GM21723 (cell line): ENCODE results near the gene OR2A2.
"Not testable (repeated sequence)": the region's sequence is repeated elsewhere in the genome, so short reads cannot be mapped to it uniquely, and the experiment has no call there.

Experiments
- ATAC-seq: cut with Tn5 transposase; IDR thresholded peaks from one replicate; pipeline ENCODE4 v1.9.1; 2021; ENCODE audit warnings: mild to moderate bottlenecking, moderate library complexity; ENCODE audit not compliant: unreplicated experiment

The OR2A2 gene, protein sequence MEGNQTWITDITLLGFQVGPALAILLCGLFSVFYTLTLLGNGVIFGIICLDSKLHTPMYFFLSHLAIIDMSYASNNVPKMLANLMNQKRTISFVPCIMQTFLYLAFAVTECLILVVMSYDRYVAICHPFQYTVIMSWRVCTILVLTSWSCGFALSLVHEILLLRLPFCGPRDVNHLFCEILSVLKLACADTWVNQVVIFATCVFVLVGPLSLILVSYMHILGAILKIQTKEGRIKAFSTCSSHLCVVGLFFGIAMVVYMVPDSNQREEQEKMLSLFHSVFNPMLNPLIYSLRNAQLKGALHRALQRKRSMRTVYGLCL

DNA sequence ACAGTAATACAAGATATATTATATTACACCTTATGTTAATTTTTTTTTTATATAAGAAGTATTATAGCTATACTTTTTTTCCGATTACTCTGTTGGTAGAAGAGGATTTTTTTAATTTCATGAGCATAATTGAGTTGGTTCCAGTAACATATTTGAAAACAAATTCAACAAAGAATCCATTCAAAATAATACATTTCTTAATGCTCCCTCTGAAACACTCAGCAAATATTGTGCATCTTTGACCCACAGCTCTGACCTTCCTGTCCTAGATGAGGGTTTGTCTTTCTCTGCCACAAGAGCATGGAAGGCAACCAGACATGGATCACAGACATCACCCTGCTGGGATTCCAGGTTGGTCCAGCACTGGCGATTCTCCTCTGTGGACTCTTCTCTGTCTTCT lies at the start of gene OR2A2:
TSS of gene OR2A2 (plus strand) at position 301 of the 400 bp plus-strand sequence. CDS start at position 301, 0 bp downstream.
- no peak for ATAC-seq

DNA sequence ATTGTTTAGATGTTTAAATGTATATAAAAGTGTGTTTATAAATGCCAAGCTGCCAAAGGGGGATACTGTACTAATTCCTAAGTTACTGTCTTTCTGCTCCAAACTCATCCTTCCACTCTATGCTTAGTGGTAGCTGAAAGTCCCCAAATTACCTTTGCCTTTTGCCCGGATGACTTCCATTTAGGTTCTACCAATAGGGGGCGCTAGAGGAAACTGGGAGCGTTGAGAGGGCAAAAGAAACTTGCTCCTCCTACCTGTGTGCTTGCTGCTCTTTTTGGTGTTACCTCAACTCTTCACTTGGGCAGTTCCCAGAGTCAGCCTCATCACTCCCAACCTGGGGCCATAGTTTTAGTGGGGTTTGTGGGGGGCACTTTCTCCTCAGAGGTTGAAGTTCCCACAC lies 45.7 kb upstream of the OR2A2 start:
- ATAC-seq = no peak

DNA sequence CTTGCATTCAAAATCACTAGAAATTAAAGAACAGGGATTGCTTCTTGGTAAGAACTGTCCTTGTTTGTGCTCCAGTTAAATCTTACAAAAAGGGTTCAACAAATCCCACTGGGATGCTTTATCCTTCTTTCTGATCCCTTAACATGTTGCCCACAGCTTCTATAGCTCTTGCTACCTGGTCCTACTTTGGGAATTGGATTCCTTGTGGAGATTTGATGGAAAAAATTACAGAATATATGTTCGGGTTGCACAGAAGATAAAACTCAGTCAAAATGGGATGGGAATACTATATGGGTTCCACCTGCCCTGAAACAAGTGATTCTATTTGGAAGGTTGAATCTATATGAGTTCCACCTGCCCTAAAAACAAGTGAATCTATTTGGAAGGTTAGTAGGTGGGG lies 39.9 kb upstream of the OR2A2 start, which contains the start of gene OR2A25:
TSS of gene OR2A25 (plus strand) at position 301 of the 400 bp plus-strand sequence. CDS start 4,409 bp downstream, outside the sequence.
- ATAC-seq = no peak

DNA sequence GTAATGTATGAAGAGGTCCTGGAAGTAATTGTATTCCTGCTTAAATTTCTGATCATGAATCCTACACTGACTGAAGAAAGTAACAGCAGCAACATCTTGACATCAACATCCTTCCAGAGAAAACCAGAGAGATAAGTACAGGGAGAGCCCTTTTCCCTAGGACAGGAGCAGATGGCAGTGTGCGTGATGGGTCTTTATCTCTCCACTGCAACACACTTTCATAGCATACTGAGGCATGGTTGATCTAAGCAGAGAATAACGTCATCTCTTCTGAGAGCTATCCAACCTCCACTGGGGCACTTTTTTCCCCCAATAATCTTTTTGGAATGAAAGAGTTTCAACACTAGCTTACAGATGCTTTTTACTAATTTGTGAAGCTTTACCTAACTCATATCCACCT lies 39.4 kb upstream of the OR2A2 start:
- ATAC-seq = no peak

DNA sequence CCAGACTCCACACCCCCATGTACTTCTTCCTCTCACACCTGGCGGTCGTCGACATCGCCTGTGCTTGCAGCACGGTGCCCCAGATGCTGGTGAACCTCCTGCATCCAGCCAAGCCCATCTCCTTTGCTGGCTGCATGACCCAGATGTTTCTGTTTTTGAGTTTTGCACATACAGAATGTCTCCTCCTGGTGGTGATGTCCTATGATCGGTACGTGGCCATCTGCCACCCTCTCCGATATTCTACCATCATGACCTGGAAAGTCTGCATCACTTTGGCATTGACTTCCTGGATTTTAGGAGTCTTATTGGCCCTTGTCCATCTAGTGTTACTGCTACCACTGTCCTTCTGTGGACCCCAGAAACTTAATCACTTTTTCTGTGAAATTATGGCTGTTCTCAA lies 35.0 kb upstream of the OR2A2 start:
- no peak for ATAC-seq

DNA sequence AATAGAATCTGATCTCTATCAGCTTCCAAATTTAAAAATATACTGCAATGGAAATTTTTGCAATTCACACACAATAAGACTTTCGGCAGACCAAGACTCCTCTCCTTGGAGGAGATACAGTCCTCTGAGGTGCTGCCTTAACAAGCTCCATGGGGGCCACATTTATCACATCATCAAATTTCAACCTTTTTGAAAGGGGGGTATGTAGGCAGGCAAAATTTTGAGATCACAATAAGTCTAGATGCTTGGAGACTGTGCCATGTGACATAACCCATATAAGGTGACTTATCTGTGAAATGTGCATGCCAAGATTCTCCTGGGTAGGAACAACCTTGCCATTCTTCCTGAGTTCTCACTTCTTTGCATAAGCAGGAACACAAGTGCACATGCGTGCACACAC lies 23.4 kb upstream of the OR2A2 start, which contains the start of gene OR2A12:
TSS of gene OR2A12 (plus strand) at position 301 of the 400 bp plus-strand sequence. CDS start 8,830 bp downstream, outside the sequence.
- no peak for ATAC-seq

DNA sequence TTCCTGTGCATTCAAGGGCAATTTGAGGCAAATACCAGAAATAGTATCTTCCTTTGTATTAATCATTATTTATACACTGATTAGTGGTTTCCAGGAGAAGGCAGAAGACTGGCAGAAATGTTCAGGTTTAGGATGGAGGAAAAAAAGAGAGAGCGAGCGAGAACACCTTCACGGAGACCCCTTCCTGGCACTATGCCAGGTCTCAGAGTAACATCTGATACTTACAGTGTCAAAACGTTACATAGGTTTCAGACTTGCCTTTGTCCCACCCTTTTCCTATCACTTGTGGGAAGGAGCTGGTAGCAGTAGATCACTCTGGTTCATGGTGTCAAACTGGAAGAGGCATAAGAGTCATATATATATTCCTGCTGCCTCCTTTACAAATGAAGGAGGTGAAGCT lies 22.7 kb upstream of the OR2A2 start:
- ATAC-seq = no peak

DNA sequence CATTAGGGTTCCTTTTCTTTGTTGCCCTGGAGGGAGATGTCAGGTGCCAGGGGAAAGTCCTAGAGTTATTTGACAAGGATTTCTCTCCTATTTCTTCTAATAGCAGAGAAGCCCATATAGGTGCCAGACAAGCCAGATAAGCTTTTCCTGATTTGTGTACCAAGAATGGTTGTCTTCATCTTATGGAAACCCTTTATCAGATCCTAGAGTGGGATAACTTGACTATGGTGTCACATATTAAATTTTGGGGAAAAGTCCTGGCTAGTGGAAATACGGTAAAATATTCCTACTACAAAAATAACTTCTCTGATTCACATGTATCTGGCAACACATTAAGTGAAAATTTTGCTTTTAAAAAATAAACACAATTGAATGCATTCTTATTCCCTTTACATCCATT lies 22.2 kb upstream of the OR2A2 start:
- ATAC-seq = no peak

DNA sequence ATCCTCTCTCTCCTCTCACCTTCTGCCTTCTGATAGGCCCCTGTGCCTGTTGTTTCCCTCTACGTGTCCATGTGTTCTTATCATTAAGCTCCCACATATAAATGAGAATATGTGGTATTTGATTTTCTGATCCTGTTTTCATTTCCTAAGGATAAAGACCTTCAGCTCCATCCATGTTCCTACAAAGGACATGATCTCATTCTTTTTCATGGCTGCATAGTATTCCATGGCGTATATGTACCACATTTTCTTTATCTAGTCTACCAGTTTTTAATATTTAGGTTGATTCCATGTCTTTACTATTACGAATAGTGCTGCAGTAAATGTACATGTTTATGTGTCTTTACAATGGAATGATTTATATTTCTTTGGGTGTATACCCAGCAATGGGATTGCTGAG lies 18.7 kb upstream of the OR2A2 start:
- no peak for ATAC-seq

DNA sequence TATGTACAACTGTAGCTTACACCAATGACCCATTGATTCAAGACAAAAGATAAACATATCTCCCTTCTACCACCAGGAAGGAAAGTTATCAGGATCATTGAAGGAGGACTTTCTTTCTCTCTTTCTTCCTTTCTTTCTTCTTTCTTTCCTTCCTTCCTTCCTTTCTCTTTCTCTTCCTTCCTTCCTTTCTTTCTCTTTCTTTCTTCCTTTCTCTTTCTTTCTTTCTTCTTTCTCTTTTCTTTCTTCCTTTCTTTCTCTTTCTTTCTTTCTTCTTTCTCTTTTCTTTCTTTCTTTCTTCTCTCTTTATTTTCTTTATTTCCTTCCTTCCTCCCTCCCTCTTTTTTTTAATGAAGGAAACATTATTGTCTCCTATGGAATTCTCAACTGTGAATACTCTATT lies 10.6 kb upstream of the OR2A2 start:
- ATAC-seq = no peak

DNA sequence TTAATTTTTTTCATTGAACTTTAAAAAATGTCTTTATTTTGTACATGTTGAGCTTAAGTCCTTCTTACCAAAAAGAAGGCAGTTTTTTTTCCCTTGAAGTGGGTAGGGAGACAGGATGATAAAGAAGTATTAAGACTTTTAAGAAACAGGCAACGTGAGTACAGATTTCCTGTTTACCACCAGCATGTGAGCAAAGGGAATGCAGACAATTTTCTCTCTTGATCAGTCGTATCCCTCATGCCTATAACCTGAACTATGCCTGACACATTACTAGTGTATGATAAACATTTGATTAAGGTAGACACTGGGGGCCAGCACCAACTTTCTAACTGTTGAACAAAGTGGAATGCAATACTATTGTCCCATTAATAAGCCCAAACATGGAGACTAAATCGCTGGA lies 8.8 kb upstream of the OR2A2 start:
- no peak for ATAC-seq

DNA sequence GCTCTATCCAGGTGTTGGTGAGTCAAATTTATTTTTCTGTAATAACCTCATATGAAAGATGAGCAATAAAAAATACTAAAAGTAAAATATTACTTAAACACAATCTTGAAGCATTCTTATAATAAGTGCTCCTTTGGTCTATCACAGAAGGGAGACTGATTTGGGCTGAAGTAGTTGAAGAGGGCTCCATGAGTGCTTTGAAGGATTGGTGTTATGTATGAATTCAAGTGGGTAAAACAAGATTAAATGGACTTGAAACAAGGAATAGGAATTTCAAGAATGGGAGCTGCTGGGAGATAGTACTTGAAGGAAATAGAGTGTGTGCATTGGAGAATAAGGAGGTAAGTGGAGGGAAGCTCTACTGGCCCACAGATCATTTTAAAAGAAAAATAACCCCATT lies 7.3 kb upstream of the OR2A2 start:
- no peak for ATAC-seq

DNA sequence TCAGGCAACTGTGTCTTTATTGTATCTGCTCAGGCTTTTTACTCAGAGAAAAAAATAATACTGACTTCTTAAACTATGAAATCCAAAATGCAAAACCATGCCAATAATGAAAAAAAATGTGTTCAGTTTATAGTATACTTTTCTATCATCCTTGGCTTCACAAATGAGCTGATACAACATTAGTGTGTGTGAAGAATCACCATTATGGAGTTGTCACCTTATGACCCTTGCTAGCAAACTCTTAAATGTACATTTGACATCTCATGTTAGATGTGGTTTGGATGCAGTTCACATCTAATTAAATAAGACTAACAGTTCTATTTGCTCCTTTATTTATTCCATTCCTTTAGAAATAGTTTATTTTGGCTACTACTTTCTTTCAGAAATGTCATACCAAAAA lies 4.2 kb upstream of the OR2A2 start:
- ATAC-seq = no peak

DNA sequence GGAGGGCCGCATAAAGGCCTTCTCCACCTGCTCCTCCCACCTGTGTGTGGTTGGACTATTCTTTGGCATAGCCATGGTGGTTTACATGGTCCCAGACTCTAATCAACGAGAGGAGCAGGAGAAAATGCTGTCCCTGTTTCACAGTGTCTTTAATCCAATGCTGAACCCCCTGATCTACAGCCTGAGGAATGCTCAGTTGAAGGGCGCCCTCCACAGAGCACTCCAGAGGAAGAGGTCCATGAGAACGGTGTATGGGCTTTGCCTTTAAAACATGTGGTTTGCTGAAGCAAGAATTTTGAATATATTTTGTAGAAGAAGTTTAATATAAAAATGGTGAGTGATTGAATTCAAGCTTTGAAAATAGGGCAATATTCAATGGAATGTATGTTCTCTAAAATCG lies 889 bp downstream of the OR2A2 start:
- no peak for ATAC-seq

DNA sequence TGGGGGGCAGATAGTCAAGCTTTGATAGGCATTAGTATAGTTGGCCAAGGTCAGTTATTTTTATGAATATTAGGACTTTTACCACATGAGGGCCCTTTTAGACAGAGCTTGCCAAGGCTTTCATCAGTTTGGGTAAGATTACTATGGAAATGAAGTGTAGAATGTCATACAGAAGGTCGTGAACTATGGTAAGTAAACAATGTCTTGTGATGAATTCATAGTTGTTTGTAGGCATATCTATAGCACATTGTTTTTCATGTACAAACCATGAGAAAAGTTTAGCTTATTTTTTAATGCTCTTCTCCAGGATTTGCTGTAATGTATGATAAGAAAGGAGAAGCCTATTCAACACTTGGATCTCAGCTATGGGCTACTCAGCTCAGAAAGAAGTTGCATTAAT lies 4.3 kb downstream of the OR2A2 start:
- no peak for ATAC-seq

DNA sequence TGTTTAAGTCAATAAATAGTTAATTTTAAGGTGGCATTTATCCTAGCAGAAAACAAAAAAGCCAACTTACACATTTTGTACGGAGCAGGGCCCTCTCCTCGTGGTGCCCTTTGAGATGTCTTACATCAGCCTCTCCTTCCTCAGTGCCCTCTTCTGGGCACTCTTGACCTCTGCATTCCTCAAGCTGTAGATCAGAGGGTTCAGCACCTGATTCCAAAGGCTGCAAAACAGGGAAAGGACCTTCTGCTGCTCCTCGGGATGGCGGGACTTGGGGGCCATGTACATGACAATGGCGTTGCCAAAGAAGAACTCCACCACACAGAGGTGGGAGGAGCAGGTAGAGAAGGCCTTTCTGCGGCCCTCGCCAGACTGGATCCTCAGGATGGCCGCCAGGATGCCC lies 9.0 kb downstream of the OR2A2 start:
- no peak for ATAC-seq

DNA sequence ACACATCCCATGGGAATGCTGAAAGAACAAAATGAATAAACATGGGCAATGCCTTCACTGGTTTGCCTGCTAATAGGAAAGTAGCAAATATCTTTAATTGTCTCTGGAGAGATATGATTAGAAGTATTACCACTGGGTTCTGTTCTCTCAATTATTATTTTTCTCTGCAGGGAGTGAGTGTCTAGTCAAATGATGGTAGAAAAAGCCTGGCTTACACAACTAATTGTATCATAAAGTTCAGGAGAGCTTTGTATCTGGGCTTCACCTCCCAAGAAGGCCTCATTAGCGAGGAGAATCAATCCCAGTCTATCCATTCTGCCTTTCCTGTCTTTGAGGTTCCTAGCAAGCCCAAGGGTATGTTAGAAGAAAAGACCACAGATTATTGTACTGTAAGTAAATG lies 13.5 kb downstream of the OR2A2 start, which contains the start of gene OR2A14:
TSS of gene OR2A14 (plus strand) at position 301 of the 400 bp plus-strand sequence. CDS start 5,937 bp downstream, outside the sequence.
- no peak for ATAC-seq

DNA sequence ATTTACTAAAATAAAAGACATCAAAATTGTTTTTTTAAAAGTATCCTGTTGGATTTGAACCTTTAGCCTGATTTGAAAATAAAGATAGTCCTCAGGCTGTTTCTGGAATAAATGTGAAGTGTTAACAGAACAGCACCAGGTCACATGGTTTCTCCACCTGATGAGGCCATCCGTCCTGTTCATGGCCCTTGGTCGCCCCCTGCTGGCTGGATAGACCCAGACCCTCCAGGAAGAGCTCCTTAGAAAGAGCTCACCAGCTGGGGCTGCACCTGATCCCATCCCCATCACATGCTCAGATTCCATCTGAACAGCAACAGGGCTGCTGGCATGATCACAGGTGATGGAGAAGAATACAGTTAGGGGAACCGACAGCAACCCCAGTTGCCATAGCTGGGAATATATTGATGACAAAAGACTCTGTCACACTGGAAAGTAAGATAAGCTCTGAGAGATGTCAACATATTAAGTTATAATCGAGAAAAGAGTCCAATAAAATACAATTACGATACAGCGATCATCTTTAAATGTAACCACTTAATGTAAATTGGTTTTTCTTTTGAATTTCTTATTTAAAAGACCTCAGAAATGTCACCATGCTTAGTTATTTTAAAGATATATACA lies 18.4 kb downstream of the OR2A2 start:
- ATAC-seq = peak; percentile 100

DNA sequence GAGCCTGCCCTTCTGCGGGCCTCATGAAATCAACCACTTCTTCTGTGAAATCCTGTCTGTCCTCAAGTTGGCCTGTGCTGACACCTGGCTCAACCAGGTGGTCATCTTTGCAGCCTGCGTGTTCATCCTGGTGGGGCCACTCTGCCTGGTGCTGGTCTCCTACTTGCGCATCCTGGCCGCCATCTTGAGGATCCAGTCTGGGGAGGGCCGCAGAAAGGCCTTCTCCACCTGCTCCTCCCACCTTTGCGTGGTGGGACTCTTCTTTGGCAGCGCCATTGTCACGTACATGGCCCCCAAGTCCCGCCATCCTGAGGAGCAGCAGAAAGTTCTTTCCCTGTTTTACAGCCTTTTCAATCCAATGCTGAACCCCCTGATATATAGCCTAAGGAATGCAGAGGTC lies 20.2 kb downstream of the OR2A2 start:
- not testable (repeated sequence) for ATAC-seq

DNA sequence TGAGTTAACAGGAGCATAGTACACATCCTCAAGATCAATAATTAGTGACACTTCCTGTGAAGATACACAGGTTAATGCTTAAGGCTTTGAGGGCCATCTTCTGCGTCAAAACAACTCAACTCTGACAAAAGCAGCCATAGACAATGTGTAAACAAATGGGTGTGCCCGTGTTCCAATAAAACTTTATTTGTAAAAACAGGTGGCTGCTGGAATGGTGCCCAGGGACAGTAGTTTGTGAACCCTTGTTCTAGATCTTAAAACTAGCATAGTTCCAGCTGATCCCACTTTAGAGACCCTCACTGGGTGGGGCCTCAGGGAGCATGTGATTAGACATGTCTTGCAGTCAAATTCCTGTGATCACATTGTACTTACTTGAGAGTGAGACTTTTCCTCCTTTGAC lies 21.3 kb downstream of the OR2A2 start:
- no peak for ATAC-seq

DNA sequence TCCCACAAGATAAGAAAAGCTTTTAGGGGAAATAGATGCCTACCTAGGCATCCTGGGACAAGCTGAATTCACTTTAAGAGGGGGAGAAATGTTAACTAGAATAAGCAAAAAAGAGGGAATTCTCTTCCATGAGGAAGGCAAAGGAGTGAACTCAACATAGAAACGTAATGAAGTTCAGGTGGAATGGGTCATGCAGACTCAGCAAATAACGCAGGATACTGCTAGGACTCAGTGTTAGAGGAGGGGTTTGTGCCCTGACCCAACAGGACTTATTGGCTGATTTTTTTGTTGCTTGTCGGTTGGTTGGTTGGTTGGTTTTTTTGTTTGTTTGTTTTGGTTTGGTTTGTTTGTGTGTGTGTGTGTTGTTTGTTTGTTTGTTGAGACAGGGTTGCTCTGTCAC lies 22.9 kb downstream of the OR2A2 start:
- ATAC-seq = no peak

DNA sequence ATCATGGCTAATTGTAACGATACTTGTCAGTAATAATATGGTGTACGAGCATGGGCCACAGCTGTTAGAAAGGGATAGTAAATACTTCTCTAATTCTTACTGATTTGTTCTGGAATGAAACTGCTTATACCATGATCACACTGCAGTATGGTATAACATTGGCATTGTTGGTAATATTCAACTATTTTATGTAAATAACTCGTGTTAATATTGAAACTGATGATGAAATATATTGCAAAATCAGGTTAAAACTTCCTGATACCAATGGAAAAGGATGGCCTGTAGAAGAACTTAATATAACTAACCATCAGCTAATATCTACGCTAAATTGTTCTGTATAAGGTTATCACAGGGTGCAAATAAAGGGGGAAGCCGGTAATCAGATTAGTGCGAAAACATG lies 23.9 kb downstream of the OR2A2 start:
- no peak for ATAC-seq
